Hindlimb muscle (tissue), 1 donor: ENCODE data around the gene SERPINA6. TPM values are rescaled to one million over a fixed set of nuclear protein-coding genes. Genes with fewer than 3 reads are reported as not detected.
"Not testable (repeated sequence)": the region's sequence is repeated elsewhere in the genome, so short reads cannot be mapped to it uniquely, and the experiment has no call there.

ENCODE experiments used
- DNase-seq: peaks from one replicate; pipeline ENCODE4 v3.0.0-alpha.2; 2013
- polyA plus RNA-seq: library from polyadenylated mRNA; unstranded; fragments of 120-200 nt; gene quantifications from one replicate; pipeline ENCODE4 v1.2.1, GENCODE V29; 2013; ENCODE audit not compliant: insufficient read length

The SERPINA6 gene
- polyA plus RNA-seq, 1 donor, result not detected

DNA sequence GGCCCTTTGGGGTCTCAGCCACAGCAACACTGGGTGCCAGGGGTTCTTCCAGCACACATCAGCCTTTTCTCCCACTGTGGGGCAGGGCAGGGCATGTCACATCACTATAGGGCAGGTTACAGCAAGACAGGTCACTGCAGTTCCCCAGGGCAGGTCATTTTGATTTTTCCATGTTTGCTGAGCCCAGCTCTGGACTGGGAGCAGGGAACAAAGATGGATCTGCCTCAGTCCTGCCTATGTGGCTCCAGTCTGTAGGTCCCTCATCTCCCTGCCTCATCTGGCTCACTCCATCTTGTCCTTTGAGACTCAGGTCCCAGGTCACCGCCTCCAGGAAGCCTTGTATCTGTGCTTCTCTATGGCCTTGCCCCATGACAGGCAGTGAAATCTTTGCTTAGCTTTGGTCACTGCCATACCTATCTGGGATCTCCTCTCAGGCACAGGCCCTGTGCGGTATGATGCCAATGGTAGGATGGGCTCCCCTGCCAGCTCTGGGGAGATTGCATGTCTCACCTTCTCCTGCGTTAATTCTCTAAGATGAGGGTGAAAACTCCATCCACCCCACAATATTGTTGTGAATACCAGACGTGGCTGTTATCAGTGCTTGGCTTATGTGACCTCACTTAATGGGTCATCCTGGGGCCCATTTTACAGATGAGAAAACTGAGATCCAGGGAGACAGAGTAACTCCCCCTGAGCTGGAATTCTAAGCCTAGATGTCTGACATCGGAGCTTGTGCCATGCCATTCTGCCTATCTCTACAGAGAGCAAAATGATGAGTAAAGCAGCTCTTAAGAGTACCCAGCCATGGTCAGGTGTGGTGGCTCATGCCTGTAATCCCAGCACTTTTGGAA is 1.5 kb downstream of the SERPINA6 start:
- DNase-seq, result no peak

DNA sequence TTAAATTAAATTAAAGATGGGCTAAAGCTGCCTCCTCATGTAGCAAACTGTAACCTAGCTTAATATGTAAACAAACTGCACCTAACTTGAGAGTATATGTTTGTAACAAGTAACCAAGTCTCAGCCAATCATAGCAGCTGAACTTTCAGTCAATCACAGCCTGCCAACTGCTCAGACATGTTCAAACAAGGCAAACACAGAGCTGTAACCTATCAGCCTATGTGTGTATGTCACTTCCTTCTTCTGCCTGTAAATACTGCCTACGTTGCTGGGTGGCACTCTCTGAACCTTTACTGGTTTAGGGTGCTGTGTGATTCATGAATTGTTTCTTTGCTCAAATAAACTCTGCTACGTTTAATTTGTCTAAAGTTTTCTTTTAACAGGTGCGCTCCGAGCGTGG is 2.9 kb downstream of the SERPINA6 start:
- no peak for DNase-seq

DNA sequence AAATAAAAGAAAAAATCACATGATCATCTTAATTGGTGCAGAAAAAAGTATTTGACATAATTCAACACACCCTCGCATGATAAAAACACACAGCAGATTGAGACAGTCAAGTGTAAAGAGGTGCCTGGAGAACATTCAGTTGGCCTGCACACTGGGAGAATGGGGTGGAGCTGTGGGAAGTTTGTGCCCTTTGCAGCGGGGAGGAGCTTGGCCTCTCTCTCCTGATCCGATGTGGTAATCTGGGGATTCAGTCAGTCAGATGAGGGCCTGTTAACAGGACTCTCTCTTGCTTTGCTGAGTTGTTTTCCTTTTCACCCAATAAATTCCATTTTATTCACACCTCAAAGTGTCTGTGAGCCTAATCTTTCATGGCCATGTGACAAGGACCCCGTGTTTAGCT is 5.9 kb downstream of the SERPINA6 start:
- no peak for DNase-seq

DNA sequence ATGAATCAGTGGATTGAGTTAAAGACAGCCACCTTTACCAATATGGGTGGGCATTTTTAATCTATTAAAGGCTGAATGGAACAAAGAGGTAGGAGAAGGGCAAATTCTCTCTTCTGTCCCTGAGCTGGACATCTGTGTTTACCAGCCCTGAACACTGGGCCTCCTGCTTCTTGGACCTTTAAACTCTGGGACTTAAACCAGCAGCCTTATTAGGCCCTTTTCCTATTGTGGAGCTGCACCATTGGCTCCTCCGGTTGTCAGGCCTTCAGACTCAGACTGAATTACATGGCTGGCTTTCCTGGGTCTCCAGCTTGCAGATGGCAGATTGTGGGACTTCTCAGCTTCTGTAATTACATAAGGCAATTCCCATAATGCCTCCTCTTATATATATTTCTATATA is 6.4 kb downstream of the SERPINA6 start:
- no peak for DNase-seq

DNA sequence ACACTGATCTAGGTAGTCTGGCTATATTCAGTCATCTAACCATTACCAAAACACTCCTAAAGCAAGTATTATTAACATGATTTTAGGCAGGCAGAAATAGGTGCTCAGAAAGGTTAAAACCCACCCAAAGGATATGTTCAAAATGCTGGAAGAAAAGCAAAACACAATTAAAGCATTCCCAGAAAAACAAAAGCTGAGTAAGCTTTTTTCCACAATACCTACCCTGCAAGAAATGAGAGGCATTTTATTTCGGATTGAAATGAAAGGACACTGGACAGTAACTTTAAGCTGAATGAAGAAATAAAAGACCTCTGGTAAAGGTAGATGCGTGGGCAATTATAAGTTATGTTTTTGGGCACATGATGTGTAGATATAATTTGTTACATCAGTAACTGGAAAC is 8.2 kb downstream of the SERPINA6 start:
- no peak for DNase-seq

DNA sequence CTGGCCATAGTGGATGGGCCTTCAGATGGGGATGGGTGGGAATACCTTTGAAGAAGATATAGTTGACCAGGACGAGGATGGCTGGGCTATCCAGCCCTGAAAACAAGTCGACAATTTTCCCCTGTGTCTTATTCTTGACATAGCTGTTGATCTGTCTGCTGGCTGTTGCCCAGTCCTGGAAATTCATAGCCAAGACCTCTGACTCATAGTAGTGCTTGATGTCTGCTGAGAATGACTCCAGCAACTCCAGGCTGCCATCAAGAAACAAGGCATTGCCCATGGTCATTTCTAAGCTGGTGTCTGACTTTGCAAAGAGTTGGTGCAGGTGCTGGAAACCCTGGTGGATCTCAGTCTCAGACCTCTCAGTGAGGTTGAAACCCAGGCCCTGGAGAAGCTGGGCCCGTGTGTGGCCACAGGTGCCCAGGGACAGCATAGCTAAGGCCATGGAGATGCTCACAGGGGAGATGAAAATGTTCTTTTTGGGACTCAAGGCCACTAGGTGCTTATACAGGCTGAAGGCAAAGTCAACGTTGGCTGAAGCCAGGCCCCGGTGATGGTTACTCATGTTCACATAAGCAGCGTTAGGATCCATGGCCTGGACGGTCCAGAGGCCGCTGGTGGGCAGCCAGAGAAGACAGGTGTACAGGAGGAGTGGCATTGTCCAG is 9.0 kb downstream of the SERPINA6 start:
- no peak for DNase-seq

DNA sequence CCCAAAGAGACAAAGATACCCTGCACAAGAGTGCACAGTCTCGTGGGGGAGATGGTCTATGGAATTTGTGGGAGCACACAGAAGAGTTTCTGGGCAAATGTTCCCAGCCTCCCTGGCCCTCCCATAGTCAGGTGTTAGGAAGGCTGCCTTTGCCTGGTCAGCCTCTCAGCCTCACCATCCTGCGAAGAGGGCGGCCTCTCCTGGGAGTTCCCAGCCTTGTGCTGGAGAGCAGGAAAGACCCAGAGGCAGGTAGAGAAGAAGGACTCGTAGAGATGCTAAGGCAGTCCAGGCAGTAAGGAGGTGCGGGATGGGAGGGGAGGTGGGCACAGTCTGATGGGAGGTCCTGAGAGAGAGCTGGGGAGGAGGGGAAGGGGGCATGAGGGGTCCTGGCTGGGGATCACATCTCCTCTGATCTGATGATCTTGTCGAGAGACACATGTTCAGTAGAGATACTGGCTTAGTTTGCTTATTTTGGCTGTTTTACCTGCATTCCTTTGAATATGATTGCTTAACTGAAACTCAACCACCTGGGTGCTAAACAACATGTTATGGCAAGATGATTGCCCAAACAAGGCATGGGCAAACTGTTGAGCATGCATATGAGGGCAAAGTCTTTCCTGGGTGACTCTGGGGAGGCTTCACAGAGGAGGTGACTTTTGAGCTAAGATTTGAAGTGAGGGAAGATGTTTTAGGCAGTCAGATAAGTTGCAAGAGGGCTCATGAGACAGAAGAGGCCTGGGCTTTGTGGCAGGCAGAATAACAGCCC is 10.5 kb downstream of the SERPINA6 start:
- DNase-seq, result no peak

DNA sequence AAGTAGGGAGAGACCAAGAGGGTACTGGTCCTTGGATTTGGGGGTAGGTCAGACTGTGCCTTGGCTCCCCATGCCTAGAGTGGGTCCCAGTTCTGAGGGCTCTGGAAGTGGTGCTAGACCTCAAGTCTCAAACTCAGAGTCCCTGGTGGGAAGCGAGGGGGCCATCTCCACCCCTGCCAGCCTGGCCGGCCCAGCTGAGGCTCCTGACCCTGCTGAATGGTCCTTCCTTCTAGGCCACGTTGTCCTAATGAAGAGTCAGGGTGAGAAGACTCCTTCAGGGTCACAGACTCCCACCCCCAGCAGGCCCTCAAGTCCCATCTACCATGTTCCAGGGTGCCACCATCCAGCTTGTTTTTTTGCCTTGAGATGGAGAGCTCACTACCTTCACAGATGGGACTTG is 12.9 kb downstream of the SERPINA6 start:
- DNase-seq, result no peak

DNA sequence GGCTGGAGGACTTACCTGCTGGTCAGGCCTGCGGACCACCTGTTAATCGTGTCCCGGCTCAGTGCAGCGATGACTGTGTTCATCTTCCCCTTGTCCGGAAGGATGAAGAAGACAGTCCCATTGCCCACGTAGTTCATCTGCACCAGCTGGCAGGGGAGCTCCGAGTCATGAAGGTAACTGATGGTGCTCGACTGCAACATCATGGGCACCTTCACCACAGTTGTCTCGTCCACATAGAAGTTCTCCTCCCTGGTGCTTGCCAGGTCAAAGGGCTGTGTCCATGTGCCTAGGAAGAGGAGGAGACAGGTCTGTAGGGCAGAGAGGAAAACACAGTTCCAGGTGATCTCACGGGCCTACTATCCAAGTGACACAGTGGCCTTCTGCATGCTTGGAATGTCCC is 13.4 kb downstream of the SERPINA6 start:
- DNase-seq, result no peak

DNA sequence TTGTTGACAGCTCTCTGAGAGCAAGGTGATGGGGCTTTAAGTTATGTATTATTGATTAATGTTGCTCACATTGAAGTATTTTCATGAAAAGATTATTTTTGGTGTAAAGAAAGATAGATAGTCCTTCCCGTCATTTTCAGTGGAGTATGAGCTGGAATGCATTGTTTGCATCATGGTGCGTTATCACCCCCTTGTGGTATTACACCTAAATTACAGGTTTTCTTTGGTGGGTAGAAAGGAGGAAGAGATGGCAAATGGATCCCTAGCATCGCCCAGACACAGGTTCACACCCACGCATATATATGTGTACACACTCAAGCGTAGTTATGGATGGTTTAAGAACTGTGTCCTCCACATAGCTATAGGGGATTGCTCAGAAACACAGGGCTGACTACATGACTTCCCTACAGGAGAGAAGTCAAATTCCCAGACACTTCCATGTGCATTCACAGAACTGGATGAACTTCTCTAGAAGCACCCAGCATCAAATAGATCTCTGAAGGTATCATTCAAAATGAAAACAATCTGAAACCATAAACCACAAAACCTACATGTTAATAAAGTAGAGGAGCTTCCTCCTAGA is 15.6 kb downstream of the SERPINA6 start:
- no peak for DNase-seq

DNA sequence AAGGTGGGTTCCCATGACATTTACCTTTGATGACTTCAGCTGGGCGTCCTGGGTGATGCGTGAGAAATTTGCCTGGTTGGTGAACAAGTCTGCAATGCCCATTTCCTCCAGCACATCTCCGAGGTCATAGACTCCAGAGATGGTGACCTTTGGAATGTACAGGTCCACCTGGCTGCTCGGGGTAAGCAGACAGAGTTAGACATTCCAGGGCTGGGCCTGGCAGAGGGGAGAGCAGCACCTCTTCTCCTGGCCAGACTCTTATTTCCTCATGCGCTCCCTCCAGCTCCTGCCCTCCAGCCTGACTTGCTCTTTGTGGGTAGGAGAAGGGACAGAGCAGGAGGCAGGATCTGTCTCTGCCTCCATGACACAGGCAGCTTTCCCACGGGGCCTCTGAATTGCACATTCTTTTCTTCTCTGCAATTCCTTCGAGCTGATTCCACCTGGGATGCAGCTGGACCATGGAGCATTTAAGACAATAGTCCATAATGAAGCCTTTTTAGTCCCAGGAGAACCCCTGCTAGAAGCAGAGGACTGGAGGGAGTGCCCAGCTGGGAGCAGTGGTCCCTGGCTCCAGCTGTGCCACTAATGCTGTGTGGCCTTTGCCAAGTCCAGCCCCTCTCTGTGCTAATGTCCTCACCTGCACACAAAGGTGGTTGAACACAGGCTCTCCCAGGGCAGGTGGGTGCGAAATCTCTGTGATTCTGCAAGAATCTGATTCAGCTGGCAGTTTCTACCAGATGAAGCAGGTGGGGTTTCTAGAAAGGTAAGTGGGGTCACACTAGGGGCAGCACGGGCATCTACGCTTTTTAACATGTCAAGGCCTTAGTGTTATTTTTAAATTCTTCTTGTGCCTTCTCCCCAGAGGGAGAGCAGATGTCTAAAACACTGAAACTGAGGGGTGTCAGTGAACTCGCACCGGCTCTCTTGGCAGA is 16.8 kb downstream of the SERPINA6 start:
- no peak for DNase-seq

DNA sequence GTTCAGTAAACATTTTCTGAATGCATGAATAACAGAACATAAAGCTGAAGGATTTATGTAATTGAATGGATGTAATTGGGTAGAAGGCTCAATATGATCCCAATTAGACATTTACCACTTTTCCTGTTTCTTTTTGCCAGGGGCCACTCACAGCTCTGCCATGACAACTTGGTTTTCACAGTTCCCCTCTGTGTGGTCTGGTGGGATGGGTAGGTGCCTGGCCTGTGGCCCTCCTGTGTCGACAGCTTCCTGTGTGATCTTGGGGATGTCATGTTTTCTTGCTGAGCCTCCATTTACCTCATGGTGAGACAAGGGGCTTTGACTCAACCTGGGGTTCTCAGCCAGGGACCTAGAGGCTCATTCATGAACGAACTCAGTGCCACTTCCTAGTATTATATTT is 17.5 kb downstream of the SERPINA6 start:
- no peak for DNase-seq

DNA sequence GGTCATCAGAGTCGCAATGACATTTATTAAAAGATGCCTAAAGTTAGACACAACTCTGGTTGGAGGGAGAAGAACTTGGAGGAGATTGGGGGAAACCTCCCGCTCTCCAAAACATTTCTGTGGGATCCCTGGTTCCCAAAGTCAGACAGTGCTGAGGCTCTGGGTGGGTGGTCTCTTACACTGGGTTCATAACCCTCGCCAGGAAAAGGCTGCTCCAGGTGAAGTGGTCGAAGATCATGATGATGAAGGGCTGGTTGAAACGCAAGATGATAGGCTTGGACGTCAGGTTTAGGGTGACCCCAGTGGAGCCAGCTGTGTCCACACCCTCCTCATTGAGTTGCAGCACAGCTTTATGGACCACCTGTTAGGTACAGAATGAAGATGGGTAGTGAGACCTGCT is 18.9 kb downstream of the SERPINA6 start:
- no peak for DNase-seq

DNA sequence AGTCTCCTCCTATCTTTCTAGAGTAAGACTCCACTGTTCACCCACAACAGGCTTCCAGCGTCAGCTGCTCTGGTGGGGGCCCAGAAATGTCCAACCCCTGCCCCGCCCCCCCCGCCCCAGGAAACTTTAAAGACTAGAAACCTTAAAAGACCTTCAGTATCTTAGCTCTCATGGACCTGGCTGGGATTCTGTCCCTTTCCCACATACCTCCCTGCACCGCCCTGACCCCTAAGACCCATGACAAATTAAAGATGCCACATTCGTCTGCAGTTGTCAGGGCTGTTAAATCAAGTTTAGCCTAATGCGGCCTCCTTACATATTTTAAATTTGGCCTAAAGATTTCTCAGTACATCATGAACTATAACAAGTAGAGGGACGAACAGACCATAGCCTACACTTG is 20.0 kb downstream of the SERPINA6 start:
- DNase-seq, result no peak

DNA sequence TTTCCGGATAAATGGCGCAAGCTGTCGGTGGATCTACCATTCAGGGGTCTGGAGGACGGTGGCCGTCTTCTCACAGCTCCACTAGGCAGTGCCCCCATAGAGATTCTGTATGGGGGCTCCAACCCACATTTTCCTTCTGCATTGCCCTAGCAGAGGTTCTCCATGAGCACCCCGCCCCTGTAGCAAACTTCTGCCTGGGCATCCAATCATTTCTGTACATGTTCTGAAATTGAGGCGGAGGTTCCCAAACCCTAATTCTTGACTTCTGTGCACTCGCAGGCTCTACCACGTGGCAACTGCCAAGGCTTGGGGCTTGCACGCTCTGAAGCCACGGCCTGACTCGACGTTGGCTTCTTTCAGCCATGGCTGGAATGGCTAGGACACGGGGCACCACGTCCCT is 25.0 kb downstream of the SERPINA6 start:
- no peak for DNase-seq

DNA sequence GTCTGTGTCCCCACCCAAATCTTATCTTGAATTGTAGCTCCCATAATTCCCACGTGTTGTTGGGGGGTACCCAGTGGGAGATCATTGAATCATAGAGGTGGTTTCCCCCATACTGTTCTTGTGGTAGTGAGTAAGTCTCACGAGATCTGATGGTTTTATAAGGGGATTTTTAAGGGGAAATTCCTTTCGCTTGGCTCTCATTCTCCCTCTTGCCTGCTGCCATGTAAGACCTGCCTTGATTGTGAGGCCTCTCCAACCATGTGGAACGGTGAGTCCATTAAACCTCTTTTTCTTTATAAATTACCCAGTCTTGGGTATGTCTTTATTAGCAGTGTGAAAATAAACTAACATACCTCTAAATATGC is 27.0 kb downstream of the SERPINA6 start:
- not testable (repeated sequence) for DNase-seq

DNA sequence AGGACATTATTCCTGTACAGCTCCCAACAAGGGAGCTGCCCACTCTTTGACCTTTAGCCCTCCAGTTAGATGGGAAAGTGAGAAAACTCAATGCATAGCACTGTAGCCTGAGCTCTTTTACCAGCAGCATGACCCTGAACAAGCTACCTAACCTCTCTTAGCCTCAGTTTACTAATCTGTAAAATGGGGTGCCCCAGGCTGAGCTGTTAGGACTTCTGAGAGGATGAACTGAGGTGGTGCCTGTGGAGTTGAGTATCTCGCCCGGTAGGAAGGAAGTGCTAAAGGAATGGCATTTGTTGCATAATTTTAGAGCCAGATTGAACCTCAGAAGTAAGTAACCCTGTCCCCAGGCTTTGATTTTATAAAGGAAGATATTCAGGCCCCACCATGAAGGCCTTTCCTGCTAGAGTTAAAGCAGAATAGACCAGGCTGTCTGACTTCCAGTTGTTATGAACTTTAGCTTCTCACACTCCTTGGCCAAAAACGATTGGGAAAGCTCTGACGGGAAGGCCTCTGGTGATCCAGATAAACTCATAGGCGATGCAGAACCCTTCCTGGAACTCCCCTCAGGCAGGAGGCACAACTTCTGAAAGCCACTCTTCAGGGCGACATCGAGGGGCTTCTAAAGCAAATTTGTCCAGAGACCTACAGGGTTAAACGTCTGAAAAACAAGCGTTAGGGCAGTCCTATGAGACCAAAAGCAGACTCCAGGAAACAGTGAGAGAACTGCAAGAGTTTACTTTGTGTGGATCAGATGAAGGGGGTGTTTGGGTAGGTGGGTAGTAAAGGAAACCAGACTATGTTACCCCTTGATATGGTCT is 27.6 kb downstream of the SERPINA6 start:
- DNase-seq, result no peak

DNA sequence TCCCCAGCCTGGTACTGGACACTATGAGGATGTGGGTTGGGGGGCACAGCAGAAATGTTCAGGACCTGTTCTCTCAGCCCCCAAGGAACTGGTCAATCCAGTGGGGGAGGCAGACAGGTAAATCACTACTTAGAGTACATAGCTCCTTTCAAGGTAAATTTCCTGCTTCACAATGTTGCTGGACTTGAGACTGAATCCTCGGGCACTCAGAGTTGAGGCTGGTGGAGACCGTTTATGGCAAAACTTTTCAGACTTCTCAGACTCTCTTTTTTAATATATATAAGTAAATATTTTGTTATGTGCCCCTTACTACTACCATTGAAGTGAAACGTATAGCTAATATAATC is 29.6 kb downstream of the SERPINA6 start:
- DNase-seq, result no peak

DNA sequence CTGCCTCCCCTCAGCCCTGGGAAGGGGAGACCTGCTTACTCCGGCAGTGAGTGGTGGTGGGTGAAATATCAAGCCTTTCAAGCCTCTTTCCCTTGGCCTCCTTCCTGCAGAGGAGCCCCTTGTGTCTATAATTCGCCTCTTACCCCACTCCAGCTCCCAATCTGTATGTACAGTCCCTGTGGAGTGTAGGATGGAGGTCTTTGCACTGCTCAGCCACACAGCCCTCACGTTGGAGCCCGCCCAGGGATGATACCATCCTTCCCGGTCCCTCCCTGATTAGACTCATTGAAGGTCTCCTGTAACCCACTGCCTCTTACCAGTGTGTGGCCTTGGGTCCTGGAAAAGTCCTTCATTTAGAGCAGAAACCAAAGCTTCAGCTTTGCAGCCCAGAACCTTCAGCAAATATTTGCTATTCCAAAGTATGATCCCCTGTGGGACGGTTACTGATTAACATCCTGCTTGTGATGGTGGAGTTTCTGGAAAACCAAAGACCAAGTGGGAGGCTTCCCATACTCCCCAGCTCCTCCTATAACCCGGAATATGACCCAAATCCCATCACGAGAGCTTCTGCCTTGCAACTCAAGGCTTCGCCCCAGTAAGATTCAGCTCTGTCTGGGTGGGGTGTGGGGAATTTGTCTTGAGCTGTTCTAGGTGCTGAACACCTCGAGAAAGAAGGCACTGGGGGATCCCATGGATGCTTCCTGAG is 30.1 kb downstream of the SERPINA6 start, which contains the start of gene SERPINA10:
Gene SERPINA10, minus strand, starts transcription at position 397 of the 706 bp plus-strand sequence. CDS start 2,675 bp downstream, outside the sequence.
- DNase-seq, result no peak

DNA sequence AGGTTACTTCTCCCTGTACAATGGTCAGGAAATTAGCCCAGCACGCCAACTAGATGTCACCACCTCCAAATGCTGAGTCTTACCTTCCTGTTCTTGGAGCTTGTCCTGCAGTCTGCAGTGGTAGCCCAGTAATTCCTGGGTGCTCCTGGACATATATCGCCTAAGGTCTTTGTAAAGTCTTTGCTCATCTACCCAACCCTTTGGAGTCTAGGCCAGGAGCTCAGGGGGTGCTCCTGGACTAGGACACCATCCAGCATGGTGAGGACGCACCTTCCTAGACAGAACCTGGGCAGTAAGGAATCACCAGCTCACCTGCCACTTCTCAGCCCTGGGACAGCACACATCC is 30.6 kb downstream of the SERPINA6 start:
- no peak for DNase-seq
